H1 (cell line): Measurements from ENCODE around the gene RRN3.

Experiments
- ATF2 ChIP-seq: IDR thresholded peaks from 2 replicates; pipeline ENCODE4 v1.6.1; 2012; ENCODE audit warnings: low read length, inconsistent platforms
- CHD2 ChIP-seq: IDR thresholded peaks from 2 replicates; pipeline ENCODE4 v1.6.1; 2012; ENCODE audit warnings: low read length, improper control_type of control experiment
- CREB1 ChIP-seq: IDR thresholded peaks from 2 replicates; pipeline ENCODE4 v1.6.1; 2012; ENCODE audit warnings: inconsistent platforms
- CTCF ChIP-seq, 3 experiments: IDR thresholded peaks; 1 replicate in 2 of 3; 2 replicates in 1 of 3; pipeline versions ENCODE4 v1.5.1 to v1.6.1; 2011; ENCODE audit warnings: low read length in 3 of 3, mild to moderate bottlenecking in 3 of 3, inconsistent platforms in 2 of 3, low read depth in 1 of 3, moderate library complexity in 1 of 3; ENCODE audit not compliant: insufficient read depth in 1 of 3; ENCODE audit errors: control extremely low read depth in 1 of 3
- EP300 ChIP-seq, 2 experiments: IDR thresholded peaks; 1 replicate in 1 of 2; 2 replicates in 1 of 2; pipeline ENCODE4 v1.6.1; 2011 to 2012; ENCODE audit warnings: low read depth in 2 of 2, low read length in 2 of 2, mild to moderate bottlenecking in 2 of 2, borderline replicate concordance in 1 of 2, inconsistent platforms in 1 of 2, moderate library complexity in 1 of 2
- SIX5 ChIP-seq: IDR thresholded peaks from 2 replicates; pipeline ENCODE4 v1.6.1; 2011; ENCODE audit warnings: mild to moderate bottlenecking, low read depth, low read length
- TCF12 ChIP-seq: IDR thresholded peaks from 2 replicates; pipeline ENCODE4 v1.6.1; 2011; ENCODE audit warnings: low read depth, mild to moderate bottlenecking, low read length
- ZNF274 ChIP-seq: IDR thresholded peaks from 2 replicates; pipeline ENCODE4 v1.7.0; 2012; ENCODE audit warnings: low read length, borderline replicate concordance; ENCODE audit errors: extremely low read depth

- TF ChIP-seq CTCF (IDR thresholded peaks at IDR 0.05; ENCODE audit: control extremely low read depth in 1 of 3, insufficient read depth in 1 of 3, low read depth in 1 of 3, low read length in 3 of 3) (no peak), CHD2 (no peak), SIX5 (no peak), TCF12 (no peak), ATF2 (no peak), CREB1 (no peak), EP300 (IDR thresholded peaks at IDR 0.05; ENCODE audit: borderline replicate concordance in 1 of 2, low read depth in 2 of 2, low read length in 2 of 2) (no peak), ZNF274 (no peak)
Measured at GRCh38 chr16:15034266-15035162, 59.6 kb downstream of the RRN3 start.
